Activated CD8-positive, alpha-beta memory T cell treated with anti-CD3 and anti-CD28 coated beads for 4 hours (primary cell): ENCODE data around the gene KLHL11.

Experiments used
- DNase-seq, 2 donors: peaks; one replicate each; pipeline ENCODE4 v3.0.0-alpha.2; 2020; ENCODE audit warnings: low read depth in 2 of 2

KLHL11 gene, protein sequence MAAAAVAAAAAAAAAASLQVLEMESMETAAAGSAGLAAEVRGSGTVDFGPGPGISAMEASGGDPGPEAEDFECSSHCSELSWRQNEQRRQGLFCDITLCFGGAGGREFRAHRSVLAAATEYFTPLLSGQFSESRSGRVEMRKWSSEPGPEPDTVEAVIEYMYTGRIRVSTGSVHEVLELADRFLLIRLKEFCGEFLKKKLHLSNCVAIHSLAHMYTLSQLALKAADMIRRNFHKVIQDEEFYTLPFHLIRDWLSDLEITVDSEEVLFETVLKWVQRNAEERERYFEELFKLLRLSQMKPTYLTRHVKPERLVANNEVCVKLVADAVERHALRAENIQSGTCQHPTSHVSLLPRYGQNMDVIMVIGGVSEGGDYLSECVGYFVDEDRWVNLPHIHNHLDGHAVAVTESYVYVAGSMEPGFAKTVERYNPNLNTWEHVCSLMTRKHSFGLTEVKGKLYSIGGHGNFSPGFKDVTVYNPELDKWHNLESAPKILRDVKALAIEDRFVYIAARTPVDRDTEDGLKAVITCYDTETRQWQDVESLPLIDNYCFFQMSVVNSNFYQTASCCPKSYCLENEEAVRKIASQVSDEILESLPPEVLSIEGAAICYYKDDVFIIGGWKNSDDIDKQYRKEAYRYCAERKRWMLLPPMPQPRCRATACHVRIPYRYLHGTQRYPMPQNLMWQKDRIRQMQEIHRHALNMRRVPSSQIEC

DNA sequence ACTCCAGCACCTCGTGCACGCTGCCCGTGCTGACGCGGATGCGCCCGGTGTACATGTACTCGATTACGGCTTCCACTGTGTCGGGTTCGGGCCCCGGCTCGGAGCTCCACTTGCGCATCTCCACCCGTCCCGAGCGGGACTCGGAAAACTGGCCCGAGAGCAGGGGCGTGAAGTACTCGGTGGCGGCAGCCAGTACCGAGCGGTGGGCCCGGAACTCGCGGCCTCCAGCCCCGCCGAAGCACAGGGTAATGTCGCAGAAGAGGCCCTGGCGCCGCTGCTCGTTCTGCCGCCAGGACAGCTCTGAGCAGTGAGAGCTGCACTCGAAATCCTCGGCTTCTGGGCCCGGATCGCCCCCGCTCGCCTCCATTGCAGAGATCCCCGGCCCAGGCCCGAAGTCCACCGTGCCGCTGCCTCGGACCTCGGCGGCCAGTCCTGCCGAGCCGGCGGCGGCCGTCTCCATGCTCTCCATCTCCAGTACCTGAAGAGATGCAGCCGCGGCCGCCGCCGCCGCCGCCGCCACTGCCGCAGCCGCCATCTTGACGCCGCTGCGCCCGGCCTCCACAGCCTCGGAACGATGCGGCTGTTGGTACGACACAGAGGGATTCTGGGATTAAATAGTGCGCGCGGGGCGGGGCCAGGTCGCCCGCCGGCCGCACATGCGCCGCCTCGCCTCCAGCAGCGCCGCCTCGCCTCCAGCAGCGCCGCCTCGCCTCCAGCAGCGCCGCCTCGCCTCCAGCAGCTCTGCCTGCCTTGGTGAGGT lies at the start of gene KLHL11:
TSS of gene KLHL11 (minus strand) at position 588 of the 760 bp plus-strand sequence. CDS start at position 535, 53 bp downstream.
- peak; percentile 72 to 75 for DNase-seq

DNA sequence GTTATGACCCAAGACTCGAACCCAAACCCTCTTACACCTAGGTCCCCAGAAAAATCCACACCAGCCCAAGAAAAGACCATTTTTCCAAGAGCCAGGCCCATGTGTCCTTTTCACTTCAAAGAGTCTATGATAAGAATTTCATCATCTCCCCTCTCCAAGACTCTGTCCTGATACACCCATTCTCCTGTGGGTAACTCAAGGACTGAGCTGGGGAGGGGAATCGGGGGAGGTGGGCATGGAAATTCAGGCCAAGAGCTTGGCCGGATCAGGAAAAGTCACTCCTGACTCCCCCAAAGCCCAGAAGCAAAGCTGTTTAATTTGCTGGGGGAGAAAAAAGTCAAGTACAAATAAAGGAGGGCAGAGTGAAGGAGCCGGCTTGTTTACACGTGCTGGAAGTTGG lies 49.8 kb upstream of the KLHL11 start:
- no peak for DNase-seq

DNA sequence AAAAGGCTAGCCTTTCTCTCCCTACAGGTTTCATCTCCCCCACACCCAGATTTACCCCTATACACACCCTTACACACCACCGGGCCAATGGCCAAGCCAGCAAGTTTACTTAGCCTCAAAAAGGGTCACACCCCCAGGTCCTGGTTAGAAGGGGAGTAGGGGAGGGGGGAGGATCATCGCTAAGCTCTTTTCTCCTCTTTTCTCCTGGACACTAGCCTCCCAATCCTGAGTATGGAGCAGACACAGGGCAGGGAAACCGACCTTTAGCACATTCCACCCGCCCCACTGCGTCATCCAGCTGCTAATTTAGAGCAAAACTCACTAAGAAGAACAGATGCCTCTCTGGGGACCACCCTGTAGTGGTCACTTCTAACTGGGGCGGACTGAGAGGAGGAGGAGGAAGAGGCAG lies 49.1 kb upstream of the KLHL11 start:
- no peak for DNase-seq

DNA sequence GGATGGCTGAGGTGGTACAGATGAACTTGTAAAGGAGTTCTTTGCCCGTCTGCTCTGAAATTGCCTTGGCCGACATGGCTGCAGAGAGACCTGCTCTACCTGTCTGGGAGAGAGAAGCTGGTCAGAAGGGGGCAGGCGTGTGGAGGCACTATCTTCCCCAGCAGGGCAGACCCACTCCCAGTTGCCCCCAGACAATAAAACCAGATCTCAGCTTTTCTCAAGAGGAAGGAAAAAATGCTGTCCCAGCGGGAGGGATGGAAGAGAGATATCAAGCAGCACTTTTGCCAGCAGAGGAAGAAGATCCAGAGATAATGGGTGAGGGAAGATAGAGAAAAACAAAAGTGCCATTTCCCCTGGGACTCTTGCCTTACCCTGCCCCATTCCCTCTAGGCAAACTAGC lies 48.6 kb upstream of the KLHL11 start:
- no peak for DNase-seq

DNA sequence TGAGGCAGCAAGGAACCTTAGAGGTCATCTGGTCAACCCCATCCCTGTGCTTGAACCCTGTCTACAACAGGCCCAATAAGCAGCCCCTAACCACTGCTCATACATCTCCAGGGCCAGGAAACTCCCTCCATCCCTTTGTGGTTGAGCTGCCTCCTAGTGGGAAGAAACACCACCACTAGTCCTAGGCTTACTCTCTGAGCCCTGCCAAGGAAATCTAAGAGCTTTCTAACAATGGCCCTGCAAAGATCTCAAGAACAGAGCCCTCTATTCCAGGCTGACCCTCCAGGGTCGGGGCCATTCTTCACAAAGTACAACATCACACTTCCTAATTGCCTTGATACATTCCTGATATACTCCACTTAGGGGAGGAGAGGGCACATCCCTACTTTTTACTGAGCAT lies 47.7 kb upstream of the KLHL11 start:
- DNase-seq, result no peak

DNA sequence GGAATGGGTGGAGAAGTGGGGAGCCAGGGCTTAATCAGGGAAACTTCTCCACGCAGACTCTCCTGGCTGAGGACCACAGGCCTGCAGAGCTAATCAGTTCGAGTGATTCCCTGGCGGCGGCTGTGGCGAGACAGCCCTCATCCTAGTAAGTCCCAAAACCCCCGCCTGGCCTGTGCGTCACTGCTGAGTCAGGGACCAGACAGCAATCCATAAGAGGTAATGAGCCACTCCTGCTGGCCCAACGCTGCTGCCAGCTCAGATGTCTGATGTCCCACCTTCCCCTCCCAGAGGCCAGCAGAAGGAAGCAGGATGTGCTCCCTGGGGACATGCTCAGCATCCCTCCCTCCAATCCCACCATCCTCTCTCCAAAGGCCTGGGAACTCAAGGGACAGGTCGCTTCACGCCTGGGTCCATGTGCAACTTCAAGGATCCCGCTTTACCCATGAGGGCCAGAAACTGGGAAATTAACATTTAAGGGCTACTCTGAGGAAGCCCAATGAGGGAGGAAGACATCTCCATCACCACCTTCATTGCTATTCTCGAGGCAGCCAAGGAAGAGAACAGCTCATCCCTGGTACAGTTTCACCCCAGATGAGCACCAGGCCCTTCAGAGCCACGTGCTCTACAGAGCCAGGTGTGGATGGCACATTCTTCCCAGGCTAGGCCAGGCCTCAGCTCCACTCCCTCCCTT lies 45.6 kb upstream of the KLHL11 start:
- no peak for DNase-seq

DNA sequence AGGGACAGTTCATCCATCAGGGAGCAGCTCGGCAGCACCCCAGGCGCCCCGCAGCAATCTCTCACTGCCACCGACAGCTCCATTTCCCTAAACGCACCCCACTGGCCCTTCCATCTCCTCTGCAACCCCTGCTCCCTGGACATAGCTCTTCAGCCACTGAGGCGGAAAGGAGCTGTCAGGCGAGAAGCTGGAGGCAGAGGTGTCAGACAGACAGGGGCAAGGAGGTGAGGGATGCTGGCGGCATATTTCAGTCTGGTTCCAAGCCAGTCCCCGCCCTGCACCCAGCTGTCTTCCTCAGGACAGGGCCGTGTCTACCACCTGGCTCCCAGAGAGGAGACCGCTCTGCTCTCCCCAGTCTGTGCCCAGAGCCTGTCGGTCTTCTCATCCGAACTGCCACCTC lies 43.9 kb upstream of the KLHL11 start:
- DNase-seq, result no peak

DNA sequence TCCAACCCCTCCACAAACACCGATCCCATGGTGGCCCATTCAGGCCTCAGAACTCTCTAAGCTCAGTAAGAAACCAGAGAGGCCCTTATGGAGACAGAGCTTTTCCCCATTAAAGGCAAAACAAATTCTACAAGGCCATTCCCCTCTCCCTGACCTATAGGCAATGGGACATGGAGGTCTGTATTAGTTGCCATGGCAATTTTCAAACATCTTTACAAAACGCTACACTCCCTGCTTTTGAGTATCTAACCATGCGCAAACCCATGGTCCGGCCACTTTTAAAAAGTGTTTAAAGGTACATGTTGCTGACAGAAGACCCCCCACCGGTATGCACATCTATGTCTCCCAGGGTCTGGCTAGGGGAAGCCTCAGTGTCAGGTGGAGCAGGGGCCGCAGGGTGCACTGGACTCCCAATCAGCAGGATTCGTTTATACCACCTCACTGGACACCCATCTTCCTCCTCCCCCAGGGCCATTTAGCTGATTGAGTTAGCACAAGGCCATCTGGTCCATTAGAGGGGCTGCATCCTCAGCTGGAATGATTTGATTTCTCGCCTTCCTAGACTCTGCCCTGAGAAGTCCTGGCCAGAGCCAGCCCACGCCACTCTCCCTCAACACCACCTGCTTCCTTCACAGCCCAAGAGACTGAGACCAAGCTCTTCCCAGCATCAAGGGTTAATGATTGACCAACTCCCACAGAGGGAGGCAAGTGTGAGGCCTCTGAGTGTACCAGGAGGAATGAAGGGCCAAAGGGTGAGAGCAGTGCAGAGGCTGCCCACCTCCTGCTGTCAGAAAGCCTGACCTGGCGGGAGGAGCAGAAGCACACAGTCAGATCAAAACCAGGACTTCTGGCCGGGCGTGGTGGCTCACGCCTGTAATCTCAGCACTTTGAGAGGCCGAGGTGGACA lies 42.7 kb upstream of the KLHL11 start:
- DNase-seq, result no peak

DNA sequence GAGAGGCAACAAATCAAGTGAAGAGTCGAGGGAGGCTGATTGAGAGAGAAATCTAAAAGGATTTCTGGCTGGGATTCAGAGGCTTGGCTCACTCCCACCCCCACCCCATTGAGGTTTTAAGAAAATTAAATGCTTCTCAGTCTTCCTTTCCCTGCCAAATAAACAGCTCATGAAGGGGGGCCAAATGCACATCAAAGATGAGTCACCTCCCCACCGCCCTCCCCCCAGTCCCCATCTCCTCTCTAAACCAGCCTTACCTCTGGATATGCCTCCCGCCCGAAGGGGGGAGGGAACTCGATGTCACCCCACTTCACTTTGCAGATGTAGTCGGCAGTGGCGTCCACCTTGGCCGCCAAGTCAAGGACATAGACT lies 41.9 kb upstream of the KLHL11 start:
- DNase-seq, result no peak

DNA sequence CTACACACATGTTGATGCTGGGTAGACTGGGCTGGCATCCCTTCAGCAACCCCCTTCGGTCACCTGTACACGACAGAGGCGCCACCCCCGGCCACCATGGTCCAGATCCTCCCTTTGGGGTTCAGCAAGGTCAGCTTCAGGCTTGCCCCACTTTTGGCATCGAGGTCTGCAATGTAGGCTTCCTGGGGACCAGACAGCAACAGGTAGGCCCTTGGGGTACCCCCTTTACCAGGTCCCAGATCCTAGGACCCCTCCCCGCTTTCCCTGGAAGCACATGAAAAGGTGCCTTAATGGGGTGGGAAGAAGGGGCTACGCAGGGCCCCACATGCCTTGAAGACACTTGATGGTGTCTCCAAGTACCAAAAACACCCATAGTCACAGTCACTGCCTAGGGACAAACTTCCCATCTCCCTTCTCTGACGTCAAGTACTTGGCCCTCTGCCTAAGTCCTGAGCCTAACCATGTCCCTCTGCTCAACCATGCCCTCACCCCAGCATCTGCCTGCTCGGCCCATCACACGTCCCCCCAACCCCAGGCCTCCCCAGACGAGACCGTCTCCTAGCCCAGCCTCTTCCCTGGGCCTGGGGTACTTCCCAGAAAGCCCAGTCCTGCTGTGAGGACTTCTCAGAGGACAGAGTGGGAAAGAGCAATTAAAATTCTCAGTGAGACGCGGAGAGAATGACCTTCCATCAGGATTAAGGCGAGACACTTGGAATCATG lies 41.4 kb upstream of the KLHL11 start:
- DNase-seq, result no peak

DNA sequence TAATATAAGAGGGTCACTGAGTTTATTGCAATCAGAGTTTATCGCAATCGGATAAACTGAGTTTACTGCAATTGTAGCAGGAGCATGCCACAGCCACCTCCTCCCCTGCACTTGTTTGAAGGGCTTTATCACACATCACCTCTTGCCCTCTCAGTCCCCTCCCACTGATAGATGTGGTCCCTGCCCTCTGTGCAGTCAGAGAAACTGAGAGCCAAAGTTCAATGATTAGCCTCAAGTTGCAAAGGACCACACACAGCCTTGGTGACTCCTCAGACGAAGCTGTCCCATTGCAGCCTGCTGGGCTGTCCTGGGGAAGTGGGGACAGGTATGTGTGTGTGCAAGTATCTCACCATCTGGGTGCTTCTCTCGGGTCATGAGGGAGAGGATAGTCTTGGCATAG lies 39.9 kb upstream of the KLHL11 start:
- no peak for DNase-seq

DNA sequence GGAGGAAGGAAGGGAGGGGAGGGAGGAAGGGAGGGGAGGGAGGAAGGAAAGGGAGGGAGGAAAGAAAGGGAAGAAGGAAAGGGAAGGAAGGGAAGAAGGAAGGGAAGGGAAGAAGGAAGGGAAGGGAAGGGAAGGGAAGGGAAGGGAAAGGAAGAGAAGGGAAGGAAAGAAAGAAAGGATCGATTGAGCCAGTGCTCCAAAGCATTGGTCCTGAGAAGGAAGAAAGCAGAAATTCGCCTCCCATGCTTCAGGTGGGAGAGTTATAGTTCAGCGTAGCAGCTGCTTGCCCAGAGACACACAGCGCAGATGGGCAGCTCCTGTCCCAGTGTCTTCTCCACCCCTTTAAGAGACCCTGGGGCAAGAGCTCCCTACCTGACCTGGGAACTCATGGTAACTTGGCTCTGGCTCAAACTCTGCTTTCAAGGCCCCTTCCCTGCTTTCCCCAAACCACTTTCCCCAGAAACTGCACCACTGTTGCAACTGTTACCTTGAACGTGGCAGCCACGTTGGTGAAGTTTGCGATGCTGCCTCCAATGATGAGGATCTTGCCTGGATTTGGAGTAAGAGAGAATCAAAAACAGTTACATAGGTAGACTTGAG lies 39.1 kb upstream of the KLHL11 start:
- DNase-seq, result no peak

DNA sequence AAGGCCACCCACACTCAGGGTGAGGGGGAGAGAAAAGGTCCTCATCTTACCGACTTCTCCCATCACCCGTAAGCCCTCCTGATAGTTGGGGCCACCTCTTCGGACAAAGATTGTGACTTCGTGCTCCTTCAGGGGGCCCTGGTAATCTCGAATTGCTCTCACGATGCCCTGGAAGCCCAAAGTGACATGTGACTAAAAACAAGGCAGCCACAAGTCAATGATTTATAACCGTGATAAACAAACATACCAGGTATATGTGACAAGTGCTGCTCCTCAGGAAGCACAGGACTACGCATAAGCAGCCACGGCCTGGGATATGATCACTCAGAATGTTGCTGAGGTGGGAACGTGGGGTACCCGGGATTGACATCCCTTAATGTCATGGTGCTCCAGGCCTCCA lies 36.4 kb upstream of the KLHL11 start:
- DNase-seq, result no peak

DNA sequence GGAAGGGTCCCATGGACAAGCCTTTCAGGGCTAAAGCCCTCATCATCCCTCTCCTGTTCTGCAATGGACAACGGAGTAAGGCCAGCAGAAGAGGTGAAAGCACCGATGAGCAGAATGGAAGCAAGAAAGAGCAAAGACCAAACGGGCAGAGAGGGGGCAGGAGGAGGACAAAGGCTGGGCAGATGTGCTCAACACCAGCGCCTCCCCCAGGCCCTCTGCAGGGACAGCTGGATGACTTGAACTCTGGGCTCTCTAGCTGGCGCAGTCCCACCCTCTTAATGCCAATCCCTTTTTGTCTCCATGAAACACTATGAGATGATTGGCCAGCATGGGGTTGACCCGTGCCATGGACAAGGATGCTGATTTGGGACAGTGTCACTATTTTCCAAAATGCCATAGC lies 31.5 kb upstream of the KLHL11 start:
- DNase-seq, result no peak

DNA sequence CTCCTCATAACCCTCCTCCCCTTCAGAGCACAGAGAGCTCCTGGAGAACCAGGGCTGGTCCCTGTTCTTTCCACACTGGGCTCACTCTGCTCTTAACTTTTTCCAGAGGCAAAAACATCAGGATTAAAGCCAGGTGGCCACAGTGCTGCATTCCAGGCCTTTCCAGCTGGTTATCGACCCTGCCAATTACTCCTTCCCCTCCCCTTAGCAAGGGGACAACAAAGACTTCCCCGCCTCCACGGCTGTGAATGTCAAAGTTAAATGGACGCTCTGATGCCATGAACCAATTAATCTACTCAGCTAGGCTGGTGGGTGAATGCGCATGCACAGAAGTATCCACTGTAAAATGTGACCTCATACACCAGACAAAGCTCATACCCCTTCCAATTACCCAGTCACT lies 30.4 kb upstream of the KLHL11 start:
- no peak for DNase-seq

DNA sequence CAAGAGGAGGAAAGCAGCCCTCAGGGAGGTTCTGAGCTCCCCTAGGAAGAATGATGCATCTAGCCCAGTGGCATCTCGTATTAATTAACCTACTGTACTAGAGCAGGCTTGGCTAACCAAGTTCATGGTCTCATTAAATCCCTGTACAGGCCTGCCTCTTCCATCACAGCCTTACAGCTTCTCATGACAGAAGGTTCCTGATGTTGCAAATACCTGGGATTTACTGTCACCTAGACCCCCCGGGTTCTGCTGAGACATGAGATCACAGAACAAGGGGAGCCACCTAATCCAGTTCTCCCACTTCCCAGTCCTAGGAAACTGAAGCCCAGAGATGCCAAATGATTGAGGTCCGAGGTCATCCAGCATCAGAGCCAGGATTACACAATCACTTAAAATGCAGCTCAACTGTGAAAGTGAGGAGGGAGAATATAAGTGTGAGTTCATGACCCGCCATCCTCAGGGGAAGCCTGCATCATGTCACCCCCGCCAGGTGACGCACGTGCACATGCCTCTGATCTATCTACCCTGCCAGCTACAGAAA lies 29.6 kb upstream of the KLHL11 start:
- DNase-seq, result no peak

DNA sequence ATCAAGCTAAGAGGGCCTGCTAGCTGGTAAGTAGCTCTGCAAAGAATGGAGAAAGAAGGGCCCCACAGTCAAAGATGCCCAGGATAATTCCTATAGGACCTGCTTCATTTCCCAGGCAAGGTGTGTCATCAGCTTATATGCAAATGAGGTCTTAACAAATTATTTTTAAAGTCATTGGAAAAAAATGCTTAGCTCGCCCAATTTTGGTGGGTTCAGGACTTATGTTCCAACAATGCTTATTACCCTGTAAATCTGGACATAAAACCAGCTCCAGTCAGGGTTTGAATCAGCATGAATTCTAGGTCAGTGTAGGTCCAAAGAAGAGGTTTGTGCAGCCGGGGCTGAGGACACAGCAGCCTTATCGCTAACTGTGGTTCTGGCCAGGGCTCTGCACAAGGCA lies 28.2 kb upstream of the KLHL11 start:
- no peak for DNase-seq

DNA sequence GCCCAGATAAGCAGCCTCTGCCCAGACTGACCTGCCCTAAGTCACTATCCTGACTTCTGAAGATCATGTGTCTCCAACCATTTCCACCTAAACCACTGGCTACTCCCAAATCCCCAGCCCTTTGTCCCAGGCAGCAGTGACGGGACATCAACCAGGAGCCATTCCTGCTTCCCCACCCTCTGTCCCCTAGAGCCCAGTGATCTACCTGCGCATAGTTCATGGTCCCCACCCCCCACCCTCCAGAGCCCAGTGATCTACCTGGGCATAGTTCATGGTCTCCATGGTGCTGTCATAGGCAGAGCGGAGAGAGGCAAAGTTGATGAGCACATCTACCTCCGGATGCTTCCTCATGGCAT lies 26.8 kb upstream of the KLHL11 start:
- DNase-seq, result no peak

DNA sequence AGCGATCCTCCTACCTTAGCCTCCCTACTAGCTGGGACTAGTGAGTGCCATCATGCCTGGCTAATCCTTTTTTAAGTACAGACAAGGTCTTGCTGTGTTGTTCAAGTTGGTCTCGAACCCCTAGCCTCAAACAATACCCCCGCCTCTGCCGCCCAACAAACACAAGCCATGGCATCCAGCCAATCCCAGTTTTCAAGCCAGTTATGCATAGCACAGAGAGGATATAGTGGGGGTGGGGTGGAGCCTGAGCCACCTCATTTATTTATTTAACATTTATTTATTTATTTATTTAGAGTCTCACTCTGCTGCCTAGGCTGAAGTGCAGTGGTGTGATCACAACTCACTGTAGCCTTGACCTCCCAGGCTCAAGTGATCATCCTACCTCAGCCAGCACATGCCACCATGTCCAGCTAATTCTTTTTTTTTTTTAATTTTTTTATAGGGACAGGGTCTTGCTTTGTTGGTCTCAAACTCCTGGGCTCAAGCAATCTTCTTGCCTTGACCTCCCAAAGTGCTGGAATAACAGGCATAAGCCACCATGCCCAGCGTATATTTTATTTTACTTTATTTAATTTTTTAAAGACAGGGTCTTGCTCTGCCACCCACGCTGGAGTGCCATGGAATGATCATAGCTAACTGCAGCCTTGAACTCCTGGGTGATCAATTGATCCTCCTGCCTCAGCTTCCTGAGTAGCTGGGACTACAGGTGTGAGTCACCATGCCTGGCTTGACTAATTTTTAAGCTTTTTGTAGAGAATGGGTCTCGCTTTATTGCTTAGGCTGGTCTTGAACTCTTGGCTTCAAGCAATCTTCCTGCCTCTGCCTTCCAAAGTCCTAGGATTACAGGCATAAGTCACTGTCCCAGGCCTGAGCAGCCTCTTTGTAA lies 26.2 kb upstream of the KLHL11 start:
- no peak for DNase-seq
